Activated CD8-positive, alpha-beta T cell treated with anti-CD3 and anti-CD28 coated beads for 36 hours (primary cell): ENCODE results near the gene MAGI2. TPM values are rescaled to one million over a fixed set of nuclear protein-coding genes. Genes with fewer than 3 reads are reported as not detected.

Source experiments
- ATAC-seq: fragments of 200-7000 bp; cut with Tn5 transposase; one replicate; pipeline ENCODE4 v1.10.0; 2021; ENCODE audit warnings: mild to moderate bottlenecking, moderate library complexity
- CTCF ChIA-PET: fragments of 350-600 bp; sonication (Branson Sonifier 250); formaldehyde crosslinking; loops from one replicate; lab custom pipeline; 2021; ENCODE audit warnings: antibody characterized with exemption; lab: Charles Lee
- POLR2A ChIA-PET: fragments of 350-600 bp; sonication (Branson Sonifier 250); formaldehyde crosslinking; loops from one replicate; lab custom pipeline; 2021; ENCODE audit warnings: antibody characterized with exemption; lab: Charles Lee
- DNase-seq: peaks from one replicate; pipeline ENCODE4 v3.0.0-alpha.2; 2020
- H3K27ac Mint-ChIP-seq: one replicate; pipeline ENCODE4 v1.8.0; 2021; ENCODE audit warnings: mild to moderate bottlenecking, mixed read lengths
- H3K27me3 Mint-ChIP-seq: one replicate; pipeline ENCODE4 v1.8.0; 2021; ENCODE audit warnings: mixed read lengths
- H3K36me3 Mint-ChIP-seq: one replicate; pipeline ENCODE4 v1.8.0; 2021; ENCODE audit warnings: low read depth, mixed read lengths
- H3K4me1 Mint-ChIP-seq: one replicate; pipeline ENCODE4 v1.8.0; 2021; ENCODE audit warnings: low read depth, mixed read lengths
- H3K4me3 Mint-ChIP-seq: one replicate; pipeline ENCODE4 v1.8.0; 2021; ENCODE audit warnings: mild to moderate bottlenecking, moderate library complexity, mixed read lengths
- H3K9me3 Mint-ChIP-seq: one replicate; pipeline ENCODE4 v1.8.0; 2021; ENCODE audit warnings: mixed read lengths
- CTCF ChIP-seq: fragments of 200-600 bp; IDR thresholded peaks from one replicate; pipeline ENCODE4 v1.8.0; 2022; ENCODE audit warnings: antibody characterized with exemption, mild to moderate bottlenecking
- intact Hi-C: fragments of 100-400 bp; cut with micrococcal nuclease; formaldehyde crosslinking; loops from one replicate; pipeline ENCODE4 v1.10.0; 2022
- total RNA-seq, 2 experiments: library from RNA; stranded (reverse); gene quantifications; one replicate each; pipeline ENCODE4 v1.2.3, GENCODE V29; 2021

Gene MAGI2
- total RNA-seq, 2 experiments from 2014 or later, result 0.04 to 0.09 TPM

- Mint-ChIP-seq H3K36me3 (no peaks in the 10 kb centered on the region), H3K27ac (no peak overlapping the region), H3K4me1 (no peaks in the 10 kb centered on the region), H3K27me3 (no peaks in the 10 kb centered on the region), H3K9me3 (no peaks in the 10 kb centered on the region), H3K4me3 (no peak overlapping the region)
- POLR2A ChIA-PET, result no interaction called here
- no peak for ATAC-seq
- intact Hi-C loops, result no loop called here
- DNase-seq, result no peak
- TF ChIP-seq CTCF, result no peak
- CTCF ChIA-PET, result no interaction called here
These were observed 778.0 kb downstream of the MAGI2 start for GRCh38 chr7:78675511-78675910.

GRCh38 chr7:78673272-78673671 lies 780.2 kb downstream of the MAGI2 start:
- H3K4me1 Mint-ChIP-seq, result no peaks in the 10 kb centered on the region
- no peaks in the 10 kb centered on the region for H3K27me3 Mint-ChIP-seq
- intact Hi-C loops, result no loop called here
- POLR2A ChIA-PET, result no interaction called here
- CTCF ChIA-PET, result no interaction called here
- H3K4me3 Mint-ChIP-seq, result no peak overlapping the region
- no peak for DNase-seq
- H3K9me3 Mint-ChIP-seq, result peaks cover 3% of the 10 kb centered on the region
- no peaks in the 10 kb centered on the region for H3K36me3 Mint-ChIP-seq
- ATAC-seq, result no peak
- no peak for TF ChIP-seq CTCF
- H3K27ac Mint-ChIP-seq, result no peak overlapping the region

GRCh38 chr7:78662939-78663338 lies 790.5 kb downstream of the MAGI2 start:
- POLR2A ChIA-PET, result no interaction called here
- Mint-ChIP-seq H3K4me1 (no peaks in the 10 kb centered on the region), H3K9me3 (no peaks in the 10 kb centered on the region), H3K27me3 (no peaks in the 10 kb centered on the region), H3K4me3 (no peak overlapping the region), H3K36me3 (no peaks in the 10 kb centered on the region), H3K27ac (no peak overlapping the region)
- CTCF ChIA-PET, result no interaction called here
- DNase-seq (no peak), ATAC-seq (no peak)
- intact Hi-C loops, result no loop called here
- TF ChIP-seq CTCF, result no peak

- Mint-ChIP-seq H3K4me3 (no peak overlapping the region), H3K36me3 (no peaks in the 10 kb centered on the region), H3K27me3 (no peaks in the 10 kb centered on the region), H3K4me1 (no peaks in the 10 kb centered on the region), H3K9me3 (no peaks in the 10 kb centered on the region), H3K27ac (no peak overlapping the region)
- no peak for TF ChIP-seq CTCF
- ChIA-PET CTCF (no interaction called here), POLR2A (no interaction called here)
- intact Hi-C loops, result no loop called here
- DNase-seq (no peak), ATAC-seq (no peak)
These were observed 803.5 kb downstream of the MAGI2 start for GRCh38 chr7:78649976-78650375.

- Mint-ChIP-seq H3K27me3 (no peaks in the 10 kb centered on the region), H3K36me3 (no peaks in the 10 kb centered on the region), H3K4me3 (no peak overlapping the region), H3K9me3 (no peaks in the 10 kb centered on the region), H3K4me1 (no peaks in the 10 kb centered on the region), H3K27ac (no peak overlapping the region)
- ChIA-PET POLR2A (no interaction called here), CTCF (no interaction called here)
- no peak for DNase-seq
- TF ChIP-seq CTCF, result no peak
- no peak for ATAC-seq
- intact Hi-C loops, result no loop called here
These were observed 804.2 kb downstream of the MAGI2 start for GRCh38 chr7:78649236-78649635.
